LHCN-M2 (cell line): ENCODE results near the gene ADAMTS17. TPM values are rescaled to one million over a fixed set of nuclear protein-coding genes. Genes with fewer than 3 reads are reported as not detected.

Source experiments
- DNase-seq: peaks from one replicate; pipeline ENCODE4 v3.0.0-alpha.2; 2012; ENCODE audit warnings: low read depth
- total RNA-seq: library from RNA; depleted of rRNA; stranded (reverse); fragments of >200 nt; gene quantifications from 2 replicates; pipeline ENCODE4 v1.2.3, GENCODE V29; 2014

Gene ADAMTS17
- total RNA-seq, 1 experiment from 2014 or later: 0.11 TPM

- DNase-seq: no peak
These were observed 171.2 kb downstream of the ADAMTS17 start for GRCh38 chr15:100170291-100171210.

- DNase-seq: no peak
These were observed 172.0 kb downstream of the ADAMTS17 start for GRCh38 chr15:100169615-100170290.

- DNase-seq: no peak
These were observed 173.0 kb downstream of the ADAMTS17 start for GRCh38 chr15:100168787-100169186.

- no peak for DNase-seq
These were observed 173.8 kb downstream of the ADAMTS17 start for GRCh38 chr15:100167884-100168375.

- DNase-seq: no peak
These were observed 175.5 kb downstream of the ADAMTS17 start for GRCh38 chr15:100166313-100166712.

GRCh38 chr15:100163961-100164360 is 177.8 kb downstream of the ADAMTS17 start:
- DNase-seq: no peak

- DNase-seq: no peak
These were observed 180.8 kb downstream of the ADAMTS17 start for GRCh38 chr15:100160953-100161352.

- no peak for DNase-seq
These were observed 182.3 kb downstream of the ADAMTS17 start for GRCh38 chr15:100159436-100159835.

GRCh38 chr15:100158356-100158755 is 183.4 kb downstream of the ADAMTS17 start:
- no peak for DNase-seq

- DNase-seq: no peak
These were observed 185.6 kb downstream of the ADAMTS17 start for GRCh38 chr15:100156201-100156600.

GRCh38 chr15:100154338-100154737 is 187.4 kb downstream of the ADAMTS17 start:
- no peak for DNase-seq

GRCh38 chr15:100152463-100152862 is 189.3 kb downstream of the ADAMTS17 start:
- no peak for DNase-seq

GRCh38 chr15:100150906-100151305 is 190.9 kb downstream of the ADAMTS17 start:
- no peak for DNase-seq

GRCh38 chr15:100147828-100148227 is 193.9 kb downstream of the ADAMTS17 start:
- no peak for DNase-seq

GRCh38 chr15:100143378-100143777 is 198.4 kb downstream of the ADAMTS17 start:
- no peak for DNase-seq

GRCh38 chr15:100141311-100142001 is 200.3 kb downstream of the ADAMTS17 start:
- DNase-seq: peak; percentile 12

GRCh38 chr15:100140527-100141308 is 201.1 kb downstream of the ADAMTS17 start:
- DNase-seq: peak; percentile 29

- DNase-seq: no peak
These were observed 207.2 kb downstream of the ADAMTS17 start for GRCh38 chr15:100134586-100134985.

GRCh38 chr15:100134089-100134583 is 207.6 kb downstream of the ADAMTS17 start:
- DNase-seq: no peak

GRCh38 chr15:100133001-100133400 is 208.8 kb downstream of the ADAMTS17 start:
- no peak for DNase-seq

GRCh38 chr15:100132309-100132708 is 209.5 kb downstream of the ADAMTS17 start:
- no peak for DNase-seq
